ENCODE results near the gene ELP4.

GRCh38 chr11:31477528-31478222 is 31.9 kb upstream of the ELP4 start:
- TF ChIP-seq, protein P1, sequence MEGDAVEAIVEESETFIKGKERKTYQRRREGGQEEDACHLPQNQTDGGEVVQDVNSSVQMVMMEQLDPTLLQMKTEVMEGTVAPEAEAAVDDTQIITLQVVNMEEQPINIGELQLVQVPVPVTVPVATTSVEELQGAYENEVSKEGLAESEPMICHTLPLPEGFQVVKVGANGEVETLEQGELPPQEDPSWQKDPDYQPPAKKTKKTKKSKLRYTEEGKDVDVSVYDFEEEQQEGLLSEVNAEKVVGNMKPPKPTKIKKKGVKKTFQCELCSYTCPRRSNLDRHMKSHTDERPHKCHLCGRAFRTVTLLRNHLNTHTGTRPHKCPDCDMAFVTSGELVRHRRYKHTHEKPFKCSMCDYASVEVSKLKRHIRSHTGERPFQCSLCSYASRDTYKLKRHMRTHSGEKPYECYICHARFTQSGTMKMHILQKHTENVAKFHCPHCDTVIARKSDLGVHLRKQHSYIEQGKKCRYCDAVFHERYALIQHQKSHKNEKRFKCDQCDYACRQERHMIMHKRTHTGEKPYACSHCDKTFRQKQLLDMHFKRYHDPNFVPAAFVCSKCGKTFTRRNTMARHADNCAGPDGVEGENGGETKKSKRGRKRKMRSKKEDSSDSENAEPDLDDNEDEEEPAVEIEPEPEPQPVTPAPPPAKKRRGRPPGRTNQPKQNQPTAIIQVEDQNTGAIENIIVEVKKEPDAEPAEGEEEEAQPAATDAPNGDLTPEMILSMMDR (IDR thresholded peaks at IDR 0.05): no peak
- TF ChIP-seq POLR2A (IDR thresholded peaks at IDR 0.05): no peak
